DOHH2 (cell line): ENCODE results near the gene RAP1GDS1.

ENCODE experiments used
- CTCF ChIP-seq: fragments of 200-600 bp; sonication (generic); IDR thresholded peaks from one replicate; pipeline ENCODE4 v1.5.1; 2014; ENCODE audit warnings: antibody characterized with exemption, mild to moderate bottlenecking, low read depth, low read length; ENCODE audit not compliant: poor library complexity, severe bottlenecking
- EZH2phosphoT487 ChIP-seq: fragments of 200-600 bp; sonication (generic); IDR thresholded peaks from 2 replicates; pipeline ENCODE4 v1.6.1; 2017; ENCODE audit warnings: borderline replicate concordance, mild to moderate bottlenecking, antibody characterized with exemption, low read length, moderate library complexity, mixed read lengths

- no peak for TF ChIP-seq CTCF
- no peak for TF ChIP-seq EZH2phosphoT487
These were observed 229.1 kb downstream of the RAP1GDS1 start for GRCh38 chr4:98490251-98490650.
